Subcutaneous abdominal adipose tissue (tissue), 5 donors: Measurements from ENCODE around the gene BACE2.

Source experiments
- H3K27ac ChIP-seq: one replicate; pipeline ENCODE4 v1.7.0; 2013; ENCODE audit warnings: low read depth, mild to moderate bottlenecking, inconsistent platforms, low read length, moderate library complexity
- H3K27me3 ChIP-seq, 5 donors: one replicate each; pipeline ENCODE4 v1.7.0; 2013; ENCODE audit warnings: low read length in 5 of 5, inconsistent platforms in 1 of 5; ENCODE audit not compliant: control insufficient read depth in 5 of 5, insufficient read depth in 4 of 5
- H3K36me3 ChIP-seq, 5 donors: one replicate each; pipeline ENCODE4 v1.7.0; 2013; ENCODE audit warnings: low read length in 5 of 5; ENCODE audit not compliant: control insufficient read depth in 5 of 5, insufficient read depth in 5 of 5
- H3K4me1 ChIP-seq, 5 donors: one replicate each; pipeline ENCODE4 v1.7.0; 2013; ENCODE audit warnings: low read length in 5 of 5, mild to moderate bottlenecking in 3 of 5, moderate library complexity in 1 of 5; ENCODE audit not compliant: control insufficient read depth in 5 of 5, insufficient read depth in 5 of 5
- H3K4me3 ChIP-seq, 5 donors: one replicate each; pipeline ENCODE4 v1.7.0; 2013; ENCODE audit warnings: low read length in 5 of 5, low read depth in 1 of 5
- H3K9ac ChIP-seq, 5 donors: one replicate each; pipeline ENCODE4 v1.7.0; 2013; ENCODE audit warnings: low read length in 5 of 5, mild to moderate bottlenecking in 4 of 5, moderate library complexity in 3 of 5
- H3K9me3 ChIP-seq, 5 donors: one replicate each; pipeline ENCODE4 v1.7.0; 2013; ENCODE audit warnings: low read length in 5 of 5; ENCODE audit not compliant: control insufficient read depth in 5 of 5
- donor health status: healthy.
- donor health status: healthy.
- donor health status: healthy.
- donor health status: healthy.
- donor health status: healthy.

The BACE2 gene

GRCh38 chr21:41136286-41136685 lies 31.7 kb upstream of the BACE2 start:
- no peak overlapping the region for H3K4me3 ChIP-seq
- H3K9me3 ChIP-seq, result no peaks in the 10 kb centered on the region
- H3K9ac ChIP-seq, result no peak overlapping the region
- H3K27me3 ChIP-seq, result peaks cover 3 to 28% (median 7%) of the 10 kb centered on the region in 5 donors
- no peaks in the 10 kb centered on the region for H3K36me3 ChIP-seq
- no peak overlapping the region for H3K27ac ChIP-seq
- H3K4me1 ChIP-seq, result peaks cover 0 to 6% (median 4%) of the 10 kb centered on the region in 5 donors

DNA sequence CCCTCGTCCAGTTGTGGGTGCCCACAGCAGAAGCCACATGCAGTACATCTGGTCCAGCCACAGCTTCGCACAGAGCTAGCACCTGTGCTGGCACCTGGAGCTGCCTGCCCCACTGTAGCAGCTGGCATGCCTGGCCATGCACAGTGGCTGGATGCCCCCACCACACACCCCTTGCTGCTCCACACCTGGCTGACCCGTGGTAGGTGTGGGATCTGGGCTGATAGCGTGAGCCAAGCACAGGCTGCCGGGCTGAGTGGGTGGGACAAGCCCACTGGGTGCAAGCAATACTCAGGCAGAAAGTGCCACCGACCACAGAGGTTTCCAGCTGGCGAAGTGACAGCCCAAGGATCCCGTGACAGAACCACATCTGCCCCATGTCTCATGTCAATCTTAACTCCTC lies 30.6 kb upstream of the BACE2 start:
- H3K27me3 ChIP-seq, result peaks cover 3 to 28% (median 7%) of the 10 kb centered on the region in 5 donors

GRCh38 chr21:41137889-41138288 lies 30.1 kb upstream of the BACE2 start:
- no peak overlapping the region for H3K9ac ChIP-seq
- H3K36me3 ChIP-seq, result no peaks in the 10 kb centered on the region
- H3K4me1 ChIP-seq, result peaks cover 4 to 17% (median 13%) of the 10 kb centered on the region in 5 donors
- peaks cover 3 to 28% (median 7%) of the 10 kb centered on the region in 5 donors for H3K27me3 ChIP-seq
- no peak overlapping the region for H3K4me3 ChIP-seq
- no peak overlapping the region for H3K27ac ChIP-seq
- no peaks in the 10 kb centered on the region for H3K9me3 ChIP-seq

More for the DNA sequence above, 30.6 kb upstream of the BACE2 start:
- Histone ChIP-seq H3K4me1 (peaks cover 4 to 17% (median 13%) of the 10 kb centered on the region in 5 donors), H3K9ac (no peak overlapping the region), H3K36me3 (no peaks in the 10 kb centered on the region), H3K4me3 (no peak overlapping the region), H3K9me3 (no peaks in the 10 kb centered on the region), H3K27ac (no peak overlapping the region)

DNA sequence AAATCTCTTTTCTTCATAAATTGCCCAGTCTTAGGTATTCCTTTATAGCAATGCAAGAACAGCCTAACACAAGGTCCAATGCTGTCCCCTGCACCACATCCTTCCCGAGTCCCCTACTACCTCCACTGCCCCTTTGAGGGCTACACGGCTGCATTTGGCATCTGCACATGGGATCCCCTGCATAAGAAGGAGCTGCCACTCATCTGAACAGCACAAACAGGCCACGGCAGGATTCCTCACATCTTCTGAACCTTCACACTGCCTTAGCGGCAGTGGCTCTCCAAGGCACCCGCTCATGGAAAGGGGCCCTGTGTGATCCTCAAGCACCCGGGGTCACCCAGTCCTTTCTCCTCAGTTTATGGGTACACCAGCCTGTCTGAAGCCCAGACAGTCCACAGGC lies 29.2 kb upstream of the BACE2 start:
- H3K4me1 ChIP-seq, result peaks cover 6 to 17% (median 13%) of the 10 kb centered on the region in 5 donors
- H3K27me3 ChIP-seq, result peaks cover 3 to 28% (median 7%) of the 10 kb centered on the region in 5 donors
- no peak overlapping the region for H3K4me3 ChIP-seq
- H3K9me3 ChIP-seq, result no peaks in the 10 kb centered on the region
- H3K27ac ChIP-seq, result no peak overlapping the region
- H3K36me3 ChIP-seq, result no peaks in the 10 kb centered on the region
- H3K9ac ChIP-seq, result no peak overlapping the region

DNA sequence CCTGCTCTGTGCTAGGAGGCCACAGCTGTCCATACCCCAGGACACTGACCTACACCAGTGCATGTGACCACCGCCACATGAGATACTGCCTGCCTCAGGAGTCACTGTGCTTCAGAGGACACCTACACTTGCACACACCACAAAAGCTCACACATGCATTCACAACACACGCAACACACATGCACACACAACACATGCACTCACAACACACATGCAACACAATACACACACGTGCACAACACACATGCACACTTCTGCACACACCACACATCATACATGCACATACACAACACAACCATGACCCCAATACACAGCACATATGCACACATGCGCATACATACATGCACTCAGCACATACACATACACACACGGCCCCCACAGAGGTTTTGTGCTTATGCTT lies 28.7 kb upstream of the BACE2 start:
- H3K9ac ChIP-seq, result no peak overlapping the region
- no peak overlapping the region for H3K27ac ChIP-seq
- no peaks in the 10 kb centered on the region for H3K36me3 ChIP-seq
- peaks cover 3 to 28% (median 7%) of the 10 kb centered on the region in 5 donors for H3K27me3 ChIP-seq
- no peaks in the 10 kb centered on the region for H3K9me3 ChIP-seq
- H3K4me1 ChIP-seq, result peaks cover 6 to 17% (median 13%) of the 10 kb centered on the region in 5 donors
- H3K4me3 ChIP-seq, result no peak overlapping the region

DNA sequence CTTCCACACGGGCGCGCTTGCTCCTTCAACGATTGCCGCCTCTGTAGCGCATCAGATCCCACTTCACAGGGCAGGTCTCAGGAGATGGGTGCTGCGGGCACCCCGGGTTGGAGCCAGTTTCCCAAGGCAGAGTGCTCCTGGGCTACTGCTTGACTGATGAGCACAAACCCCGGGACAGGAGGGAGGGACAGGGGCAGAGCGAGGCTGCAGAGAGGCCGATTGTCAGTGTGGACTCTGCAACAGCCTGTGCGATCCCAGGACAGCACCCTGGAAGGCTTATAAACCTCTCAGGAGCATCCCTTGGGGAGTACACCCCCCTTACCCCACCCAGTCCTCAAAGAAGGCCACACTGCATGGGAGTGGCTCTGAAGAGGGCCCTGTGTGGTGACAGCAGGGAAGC lies 28.0 kb upstream of the BACE2 start:
- Histone ChIP-seq H3K4me1 (peaks cover 6 to 17% (median 13%) of the 10 kb centered on the region in 5 donors), H3K36me3 (no peaks in the 10 kb centered on the region), H3K9ac (no peak overlapping the region), H3K27ac (no peak overlapping the region), H3K9me3 (no peaks in the 10 kb centered on the region), H3K4me3 (no peak overlapping the region), H3K27me3 (peaks cover 3 to 28% (median 7%) of the 10 kb centered on the region in 5 donors)

GRCh38 chr21:41141031-41141457 lies 26.9 kb upstream of the BACE2 start:
- H3K4me3 ChIP-seq, result no peak overlapping the region

DNA sequence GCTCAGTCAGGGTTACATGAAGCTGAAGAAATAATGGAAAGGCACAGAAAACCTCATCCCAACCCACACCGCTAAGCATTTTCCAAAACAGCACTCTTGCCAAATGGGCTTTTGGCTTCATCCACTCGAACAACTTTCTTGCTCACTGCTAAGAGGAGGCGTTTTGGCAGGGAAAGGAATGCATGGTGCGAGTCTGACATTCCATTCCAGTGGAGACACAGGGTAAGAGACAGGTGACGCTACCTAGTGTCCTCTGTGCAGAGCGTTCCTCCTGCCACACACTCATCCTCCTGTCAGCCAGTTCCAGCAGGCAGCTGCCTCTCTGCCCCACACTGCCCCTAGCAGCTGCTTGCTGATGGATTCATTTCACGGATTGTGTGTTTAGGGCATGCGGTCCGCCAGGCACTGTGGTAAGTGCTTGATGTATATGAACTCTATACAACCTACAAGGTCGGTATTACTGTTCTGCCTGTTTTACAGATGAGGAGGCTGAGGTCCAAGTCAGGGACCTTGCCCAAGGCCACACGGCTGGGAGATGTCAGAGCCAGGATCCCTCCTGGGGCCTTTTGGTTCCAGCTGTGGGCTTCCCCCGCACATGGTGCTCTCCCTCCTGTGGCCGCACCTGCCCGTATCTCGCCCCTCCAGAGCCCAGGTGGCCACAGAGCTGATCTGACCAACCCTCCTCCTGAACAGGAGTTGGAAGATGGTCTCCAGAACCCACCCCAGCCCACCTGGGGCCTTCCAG lies 25.7 kb upstream of the BACE2 start:
- H3K4me3 ChIP-seq, result no peak overlapping the region
- peaks cover 0 to 3% (median 0%) of the 10 kb centered on the region in 5 donors for H3K9me3 ChIP-seq
- peaks cover 6 to 17% (median 13%) of the 10 kb centered on the region in 5 donors for H3K4me1 ChIP-seq
- no peaks in the 10 kb centered on the region for H3K36me3 ChIP-seq
- no peak overlapping the region for H3K27ac ChIP-seq
- H3K9ac ChIP-seq, result no peak overlapping the region
- H3K27me3 ChIP-seq, result peaks cover 0 to 10% (median 2%) of the 10 kb centered on the region in 5 donors

More at GRCh38 chr21:41141031-41141457, 26.9 kb upstream of the BACE2 start:
- peaks cover 0 to 22% (median 7%) of the 10 kb centered on the region in 5 donors for H3K27me3 ChIP-seq
- no peak overlapping the region for H3K9ac ChIP-seq
- no peaks in the 10 kb centered on the region for H3K9me3 ChIP-seq
- no peak overlapping the region for H3K27ac ChIP-seq
- no peaks in the 10 kb centered on the region for H3K36me3 ChIP-seq
- H3K4me1 ChIP-seq, result peaks cover 6 to 17% (median 13%) of the 10 kb centered on the region in 5 donors

DNA sequence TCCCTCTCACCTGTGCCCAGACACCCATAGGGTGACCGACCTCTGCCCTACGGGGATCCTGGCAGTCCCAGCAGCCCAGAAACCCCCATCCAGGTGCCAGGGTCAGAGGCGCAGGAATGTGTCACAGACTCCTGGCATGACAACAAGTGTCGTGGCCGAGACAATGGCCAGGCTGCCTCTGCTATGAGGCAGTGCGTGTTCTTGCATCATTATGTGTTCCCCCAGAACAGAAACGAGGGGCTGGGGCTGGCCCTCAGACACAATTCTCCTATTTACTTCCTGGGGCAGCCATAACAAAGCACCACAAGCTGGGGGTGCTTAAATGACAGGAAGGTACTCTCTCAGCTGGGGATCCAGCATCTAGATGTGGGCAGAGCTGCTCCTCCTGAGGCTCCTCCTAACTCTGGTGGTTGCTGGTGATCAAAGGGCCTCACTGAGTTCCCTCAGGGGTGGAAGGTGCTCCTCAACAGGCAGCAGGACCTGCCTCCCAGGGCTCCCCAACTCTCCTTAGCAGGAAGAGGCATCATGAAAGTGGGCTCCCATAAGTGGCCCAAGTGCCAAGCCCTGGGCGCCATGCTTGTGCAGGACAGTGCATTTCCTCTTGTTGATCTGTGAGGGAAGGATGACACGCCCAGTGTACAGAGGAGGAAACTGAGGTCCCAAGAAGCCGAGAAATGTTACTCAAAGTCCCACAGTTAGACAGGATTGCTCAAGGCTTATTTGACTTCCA lies 24.2 kb upstream of the BACE2 start:
- Histone ChIP-seq H3K4me3 (no peak overlapping the region), H3K36me3 (no peaks in the 10 kb centered on the region), H3K27ac (no peak overlapping the region), H3K4me1 (peaks cover 6 to 25% (median 13%) of the 10 kb centered on the region in 5 donors), H3K9ac (no peak overlapping the region), H3K27me3 (peaks cover 0 to 8% (median 2%) of the 10 kb centered on the region in 5 donors), H3K9me3 (peaks cover 0 to 3% (median 0%) of the 10 kb centered on the region in 5 donors)
